ENCODE results near the gene ATXN1.

The ATXN1 gene

GRCh38 chr6:16432075-16433032, 328.9 kb downstream of the ATXN1 start:
- Histone ChIP-seq H3K27me3 (no peaks in the 10 kb centered on the region), H3K9me3 (no peaks in the 10 kb centered on the region), H3K4me1 (no peaks in the 10 kb centered on the region), H3K4me3 (ENCODE audit: low read depth, low read length) (no peak overlapping the region), H3K36me3 (no peaks in the 10 kb centered on the region)
- TF ChIP-seq CTCF (IDR thresholded peaks at IDR 0.05; ENCODE audit: low read depth, low read length) = no peak
- no peak for DNase-seq

DNA sequence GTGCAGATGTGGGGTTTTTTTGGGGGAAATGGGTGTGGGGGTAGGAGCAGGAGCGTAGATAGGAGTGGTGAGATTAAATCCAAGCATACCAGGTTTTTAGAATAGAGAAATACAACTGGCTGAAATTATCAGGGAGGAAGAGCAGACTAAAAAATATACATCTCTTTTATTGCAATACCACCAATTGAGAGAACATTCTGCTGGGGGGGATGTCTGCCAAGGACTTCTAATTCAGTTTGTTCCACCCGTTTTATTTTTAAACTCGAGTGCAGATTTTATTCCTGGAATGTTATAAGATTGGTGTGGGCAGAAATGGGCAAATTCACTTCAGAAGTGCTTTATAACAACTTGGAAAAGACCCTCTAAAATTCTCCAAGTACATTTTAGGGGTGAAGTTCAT, 330.2 kb downstream of the ATXN1 start:
- no peak for TF ChIP-seq CTCF (IDR thresholded peaks at IDR 0.05; ENCODE audit: low read depth, low read length)
- Histone ChIP-seq H3K27me3 (no peaks in the 10 kb centered on the region), H3K4me3 (ENCODE audit: low read depth, low read length) (no peak overlapping the region), H3K36me3 (no peaks in the 10 kb centered on the region), H3K9me3 (no peaks in the 10 kb centered on the region), H3K4me1 (no peaks in the 10 kb centered on the region)
- DNase-seq = no peak

DNA sequence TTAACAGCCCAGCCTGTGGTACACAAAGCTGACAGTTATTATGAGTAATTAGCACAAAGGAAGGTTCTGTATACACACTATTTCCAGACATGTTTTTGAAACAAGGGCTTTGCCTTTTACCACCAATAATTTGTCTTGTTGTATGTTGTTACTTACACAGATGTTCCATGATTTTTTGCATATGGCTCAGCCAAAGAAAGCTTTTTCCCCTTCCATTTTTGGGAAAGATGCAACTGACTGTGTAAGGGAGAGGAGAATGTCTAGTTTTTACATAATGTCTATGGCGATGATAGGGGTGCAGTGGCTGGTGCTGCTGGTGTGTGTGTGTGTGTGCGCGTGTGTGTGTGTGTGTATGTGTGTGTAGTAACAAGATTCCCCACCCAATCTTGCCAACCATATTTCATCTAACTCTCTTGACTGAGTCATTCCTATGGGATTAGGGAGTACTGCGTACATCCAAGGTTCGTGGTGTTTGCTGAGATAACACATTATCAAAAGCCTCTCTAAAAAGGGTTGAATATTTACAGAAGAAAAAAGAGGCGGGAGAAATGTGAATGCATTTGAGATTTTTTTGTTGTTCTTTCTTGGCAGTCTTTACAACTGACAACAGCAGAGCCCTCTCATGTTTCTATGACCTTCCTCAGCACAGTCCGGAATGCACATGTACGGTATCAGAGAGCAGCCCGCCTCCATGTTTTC, 330.7 kb downstream of the ATXN1 start:
- Histone ChIP-seq H3K36me3 (no peaks in the 10 kb centered on the region), H3K9me3 (no peaks in the 10 kb centered on the region), H3K27me3 (no peaks in the 10 kb centered on the region), H3K4me1 (no peaks in the 10 kb centered on the region), H3K4me3 (ENCODE audit: low read depth, low read length) (no peak overlapping the region)
- no peak for DNase-seq
- no peak for TF ChIP-seq CTCF (IDR thresholded peaks at IDR 0.05; ENCODE audit: low read depth, low read length)

DNA sequence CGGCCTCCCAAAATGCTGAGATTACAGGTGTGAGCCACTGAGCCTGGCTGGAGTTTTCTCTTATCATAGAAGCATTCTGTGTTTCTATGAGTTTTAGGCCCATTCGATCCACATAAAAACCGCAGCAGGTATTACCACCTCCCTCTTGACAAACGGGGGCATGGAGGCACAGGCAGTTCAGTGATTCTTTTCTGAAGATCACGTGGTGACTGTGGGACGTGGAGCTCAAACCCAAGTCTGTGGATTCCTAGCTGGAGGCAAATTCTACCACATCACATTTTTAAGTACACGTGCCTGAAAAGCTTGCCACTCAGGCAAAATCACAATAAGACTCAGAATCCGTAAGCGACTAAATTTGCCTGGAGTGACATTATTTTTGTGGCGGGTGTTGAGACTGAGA, 331.6 kb downstream of the ATXN1 start:
- no peaks in the 10 kb centered on the region for H3K9me3 ChIP-seq
- DNase-seq = no peak
- H3K36me3 ChIP-seq = no peaks in the 10 kb centered on the region
- no peaks in the 10 kb centered on the region for H3K27me3 ChIP-seq
- H3K4me3 ChIP-seq (ENCODE audit: low read depth, low read length) = no peak overlapping the region
- no peaks in the 10 kb centered on the region for H3K4me1 ChIP-seq
- TF ChIP-seq CTCF (IDR thresholded peaks at IDR 0.05; ENCODE audit: low read depth, low read length) = no peak

GRCh38 chr6:16427124-16427523, 334.1 kb downstream of the ATXN1 start:
- no peak for DNase-seq
- Histone ChIP-seq H3K9me3 (no peaks in the 10 kb centered on the region), H3K27me3 (no peaks in the 10 kb centered on the region), H3K4me1 (no peaks in the 10 kb centered on the region), H3K36me3 (no peaks in the 10 kb centered on the region), H3K4me3 (ENCODE audit: low read depth, low read length) (no peak overlapping the region)
- no peak for TF ChIP-seq CTCF (IDR thresholded peaks at IDR 0.05; ENCODE audit: low read depth, low read length)
